Measurements from ENCODE around the gene CDYL. TPM values are rescaled to one million over a fixed set of nuclear protein-coding genes. Genes with fewer than 3 reads are reported as not detected.

The CDYL gene
- total and polyA plus RNA-seq, 12 donors, result 4.1 to 39.9 (median 33.2) TPM

GRCh38 chr6:4814212-4814611 lies 38.0 kb downstream of the CDYL start:
- no peak for TF ChIP-seq CTCF (IDR thresholded peaks at IDR 0.05)
- Histone ChIP-seq H3K9me3 (peaks cover 0 to 9% (median 0%) of the 10 kb centered on the region in 11 donors), H3K4me3 (no peak overlapping the region), H3K4me1 (peaks cover 2 to 42% (median 24%) of the 10 kb centered on the region in 9 donors), H3K36me3 (no peaks in the 10 kb centered on the region), H3K27ac (no peak overlapping the region), H3K27me3 (no peaks in the 10 kb centered on the region)
- intact Hi-C loops (cut with DNase I), result no loop called here
- no peak for DNase-seq
- ATAC-seq, result no peak

- intact Hi-C loops (cut with DNase I), result no loop called here
- no peak for DNase-seq
- no peak for ATAC-seq
- H3K9me3 ChIP-seq, result peaks cover 0 to 6% (median 0%) of the 10 kb centered on the region in 11 donors
- H3K4me1 ChIP-seq, result peaks cover 2 to 42% (median 23%) of the 10 kb centered on the region in 9 donors
- no peaks in the 10 kb centered on the region for H3K27me3 ChIP-seq
- WGBS, 2 donors, result 90 to 91% methylated on average over 2 of the region's 2 CpGs
- TF ChIP-seq CTCF (IDR thresholded peaks at IDR 0.05), result no peak
- no peak overlapping the region for H3K4me3 ChIP-seq
- no peaks in the 10 kb centered on the region for H3K36me3 ChIP-seq
- H3K27ac ChIP-seq, result no peak overlapping the region
Measured at GRCh38 chr6:4814987-4815386, 38.8 kb downstream of the CDYL start.

GRCh38 chr6:4815584-4815983 lies 39.4 kb downstream of the CDYL start:
- ATAC-seq (no peak), DNase-seq (no peak)
- no peak for TF ChIP-seq CTCF (IDR thresholded peaks at IDR 0.05)
- Histone ChIP-seq H3K27me3 (no peaks in the 10 kb centered on the region), H3K9me3 (peaks cover 0 to under 1% (median 0%) of the 10 kb centered on the region in 11 donors), H3K36me3 (no peaks in the 10 kb centered on the region), H3K27ac (no peak overlapping the region), H3K4me1 (peaks cover 2 to 37% (median 19%) of the 10 kb centered on the region in 9 donors), H3K4me3 (no peak overlapping the region)
- 92 to 97% methylated on average over 2 of the region's 2 CpGs for whole genome bisulfite sequencing, 2 donors
- intact Hi-C loops (cut with DNase I), result no loop called here

GRCh38 chr6:4816904-4817303 lies 40.7 kb downstream of the CDYL start:
- TF ChIP-seq CTCF (IDR thresholded peaks at IDR 0.05), result no peak
- no peak for DNase-seq
- Histone ChIP-seq H3K27ac (no peak overlapping the region), H3K27me3 (no peaks in the 10 kb centered on the region), H3K4me1 (peaks cover 0 to 25% (median 8%) of the 10 kb centered on the region in 9 donors), H3K4me3 (no peak overlapping the region), H3K9me3 (no peaks in the 10 kb centered on the region), H3K36me3 (no peaks in the 10 kb centered on the region)
- intact Hi-C loops (cut with DNase I), result no loop called here
- no peak for ATAC-seq
- 100% methylated on average over 2 of the region's 2 CpGs for WGBS, 2 donors

All from heart right ventricle (tissue), 16 donors.